Adrenal gland (tissue), 12 donors: ENCODE measurements around the gene RNF123. TPM values are rescaled to one million over a fixed set of nuclear protein-coding genes. Genes with fewer than 3 reads are reported as not detected.

Experiments used
- DNase-seq, 7 donors: peaks; one replicate each; pipeline ENCODE4 v3.0.0-alpha.2; 2019 to 2020
- H3K27ac ChIP-seq, 5 donors: fragments of 200-600 bp; sonication (generic) in 4 of 5; 1 replicate in 3 of 5; 2 replicates in 2 of 5; pipeline versions ENCODE4 v1.5.1 to v1.8.0; 2016 to 2020; ENCODE audit warnings: mild to moderate bottlenecking in 1 of 5
- H3K27me3 ChIP-seq: fragments of 200-600 bp; 2 replicates; pipeline ENCODE4 v1.8.0; 2021
- H3K36me3 ChIP-seq, 2 donors: fragments of 200-600 bp; replicated peaks in 1 of 2; 1 replicate in 1 of 2; 2 replicates in 1 of 2; pipeline versions ENCODE4 v1.5.1 to v1.8.0; 2018 to 2022
- H3K4me1 ChIP-seq, 2 donors: fragments of 200-600 bp; replicated peaks in 1 of 2; 1 replicate in 1 of 2; 2 replicates in 1 of 2; pipeline versions ENCODE4 v1.5.1 to v1.8.0; 2018 to 2021
- H3K4me3 ChIP-seq, 4 donors: fragments of 200-600 bp; sonication (generic) in 3 of 4; one replicate each; pipeline ENCODE4 v1.5.1; 2016 to 2018
- H3K9me3 ChIP-seq, 3 donors: fragments of 200-600 bp; sonication (generic) in 1 of 3; replicated peaks in 1 of 3; 1 replicate in 2 of 3; 2 replicates in 1 of 3; pipeline versions ENCODE4 v1.5.1 to v1.8.0; 2016 to 2021
- POLR2A ChIP-seq, 2 donors: fragments of 450-650 bp; IDR thresholded peaks; one replicate each; pipeline ENCODE4 v1.6.1; 2017; ENCODE audit warnings: antibody characterized with exemption in 2 of 2, mild to moderate bottlenecking in 2 of 2, moderate library complexity in 1 of 2
- WGBS, 4 donors: extraction: QIAGEN DNeasy Blood & Tissue Kit in 2 of 4; methylation state at CpG; one replicate each; pipeline versions ENCODE4 v1.1.5 to v1.1.7; 2013 to 2017; 5-methylcytosine and 5-hydroxymethylcytosine counted together
- intact Hi-C, 2 donors: fragments of 100-400 bp; cut with DNase I; formaldehyde crosslinking; loops; one replicate each; pipeline versions ENCODE4 v1.14.1 to v1.15.0; 2022 to 2023
- polyA plus RNA-seq, 3 donors: library from polyadenylated mRNA; stranded (reverse); fragments of 200-250 nt in 2 of 3; fragments of 350-450 nt in 1 of 3; fragmentation: Illumina TruSeq in 1 of 3; extraction: RNeasy Lipid Tissue Mini Kit (QIAGEN cat#74804) in 1 of 3; gene quantifications; one replicate each; pipeline ENCODE4 v1.2.3, GENCODE V29; 2013 to 2014
- total RNA-seq, 9 donors: library from RNA; depleted of rRNA in 4 of 9; stranded (reverse); fragments of >200 nt in 4 of 9; fragments of 120-200 nt in 1 of 9; fragmentation: NEBNext Ultra II Directional in 1 of 9; extraction: Animal tissue kit (Norgen Biotek cat#: 25700) in 1 of 9; gene quantifications; one replicate each; pipeline versions ENCODE4 v1.1.0 to v1.2.4, GENCODE V29; 2013 to 2023
- TF ChIP-seq, protein P1 (sequence below), 6 experiments: fragments of 450-650 bp in 4 of 6; fragments of 200-600 bp in 2 of 6; sonication (generic) in 1 of 6; IDR thresholded peaks; 1 replicate in 5 of 6; 2 replicates in 1 of 6; pipeline versions ENCODE4 v1.5.1 to v1.8.0; 2016 to 2021; ENCODE audit warnings: antibody characterized with exemption in 6 of 6, mild to moderate bottlenecking in 2 of 6, moderate library complexity in 1 of 6
- donor health status: healthy with polysubstance abuse.
- donor health status: Bipolar disorder and iron deficiency.
- donor health status: DM: yes; HTN: yes; CAD: no.
- donor health status: DM: no; HTN: no; CAD: no.
- donor health status: DM: no; HTN: no; CAD: no.
- donor health status: DM: yes; HTN: yes; CAD: no.

Gene RNF123
- total and polyA plus RNA-seq, 12 donors, result 19.5 to 62.3 (median 38.3) TPM

DNA sequence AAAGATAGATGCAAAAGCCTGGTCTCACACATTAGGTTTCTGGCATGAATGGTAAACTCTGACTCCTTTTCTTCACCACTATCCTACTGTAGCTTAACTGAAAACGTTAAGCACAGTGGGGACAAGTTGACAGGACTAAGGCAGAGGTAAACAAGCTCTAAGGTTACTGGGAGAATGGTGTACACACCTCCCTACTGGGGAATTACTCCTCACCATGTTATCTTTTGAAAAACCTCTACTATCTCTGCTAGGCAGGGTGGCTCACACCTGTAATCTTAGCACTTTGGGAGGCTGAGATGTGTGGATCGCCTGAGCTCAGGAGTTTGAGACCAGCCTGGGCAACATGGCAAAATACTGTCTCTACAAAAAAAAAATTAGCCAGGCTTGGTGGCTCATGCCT is 67.8 kb downstream of the RNF123 start:
- 73 to 82% (median 80%) methylated on average over 2 of the region's 2 CpGs for WGBS, 4 donors
- no peak overlapping the region for H3K27ac ChIP-seq
- no peaks in the 10 kb centered on the region for H3K27me3 ChIP-seq
- intact Hi-C loops, result no loop called here
- DNase-seq, result no peak
- H3K36me3 ChIP-seq, result no peaks in the 10 kb centered on the region
- H3K4me3 ChIP-seq, result no peak overlapping the region
- TF ChIP-seq, protein P1, sequence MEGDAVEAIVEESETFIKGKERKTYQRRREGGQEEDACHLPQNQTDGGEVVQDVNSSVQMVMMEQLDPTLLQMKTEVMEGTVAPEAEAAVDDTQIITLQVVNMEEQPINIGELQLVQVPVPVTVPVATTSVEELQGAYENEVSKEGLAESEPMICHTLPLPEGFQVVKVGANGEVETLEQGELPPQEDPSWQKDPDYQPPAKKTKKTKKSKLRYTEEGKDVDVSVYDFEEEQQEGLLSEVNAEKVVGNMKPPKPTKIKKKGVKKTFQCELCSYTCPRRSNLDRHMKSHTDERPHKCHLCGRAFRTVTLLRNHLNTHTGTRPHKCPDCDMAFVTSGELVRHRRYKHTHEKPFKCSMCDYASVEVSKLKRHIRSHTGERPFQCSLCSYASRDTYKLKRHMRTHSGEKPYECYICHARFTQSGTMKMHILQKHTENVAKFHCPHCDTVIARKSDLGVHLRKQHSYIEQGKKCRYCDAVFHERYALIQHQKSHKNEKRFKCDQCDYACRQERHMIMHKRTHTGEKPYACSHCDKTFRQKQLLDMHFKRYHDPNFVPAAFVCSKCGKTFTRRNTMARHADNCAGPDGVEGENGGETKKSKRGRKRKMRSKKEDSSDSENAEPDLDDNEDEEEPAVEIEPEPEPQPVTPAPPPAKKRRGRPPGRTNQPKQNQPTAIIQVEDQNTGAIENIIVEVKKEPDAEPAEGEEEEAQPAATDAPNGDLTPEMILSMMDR (IDR thresholded peaks at IDR 0.05), result no peak
- no peak for TF ChIP-seq POLR2A (IDR thresholded peaks at IDR 0.05)
- peaks cover 7 to 31% of the 10 kb centered on the region in 2 donors for H3K4me1 ChIP-seq
- no peaks in the 10 kb centered on the region for H3K9me3 ChIP-seq

DNA sequence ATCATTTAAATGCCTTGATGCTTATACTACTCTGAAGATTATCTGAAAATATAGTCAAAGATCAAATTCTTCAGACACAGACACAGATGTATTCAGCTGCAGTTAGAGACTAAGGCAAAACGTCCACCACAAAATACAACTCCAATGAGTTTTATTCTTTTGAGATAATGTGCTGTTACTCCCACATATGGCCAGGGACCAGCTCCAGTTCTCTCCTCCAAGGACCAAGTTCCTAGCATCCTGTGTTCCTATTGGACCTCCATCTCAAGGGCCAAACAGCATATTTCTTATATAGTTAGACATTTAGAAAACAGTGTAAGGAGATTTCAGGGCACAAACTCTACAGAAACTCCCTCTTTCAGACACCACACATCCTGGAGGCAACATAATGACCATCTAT is 69.9 kb downstream of the RNF123 start:
- TF ChIP-seq, protein P1 (IDR thresholded peaks at IDR 0.05), result no peak
- no peak for TF ChIP-seq POLR2A (IDR thresholded peaks at IDR 0.05)
- Histone ChIP-seq H3K4me3 (no peak overlapping the region), H3K4me1 (peaks cover under 1 to 20% of the 10 kb centered on the region in 2 donors), H3K27me3 (no peaks in the 10 kb centered on the region), H3K36me3 (no peaks in the 10 kb centered on the region), H3K27ac (no peak overlapping the region), H3K9me3 (no peaks in the 10 kb centered on the region)
- DNase-seq, result no peak
- intact Hi-C loops, result no loop called here
- 17 to 35% (median 29%) methylated on average over 1 of the region's 1 CpG for WGBS, 4 donors

DNA sequence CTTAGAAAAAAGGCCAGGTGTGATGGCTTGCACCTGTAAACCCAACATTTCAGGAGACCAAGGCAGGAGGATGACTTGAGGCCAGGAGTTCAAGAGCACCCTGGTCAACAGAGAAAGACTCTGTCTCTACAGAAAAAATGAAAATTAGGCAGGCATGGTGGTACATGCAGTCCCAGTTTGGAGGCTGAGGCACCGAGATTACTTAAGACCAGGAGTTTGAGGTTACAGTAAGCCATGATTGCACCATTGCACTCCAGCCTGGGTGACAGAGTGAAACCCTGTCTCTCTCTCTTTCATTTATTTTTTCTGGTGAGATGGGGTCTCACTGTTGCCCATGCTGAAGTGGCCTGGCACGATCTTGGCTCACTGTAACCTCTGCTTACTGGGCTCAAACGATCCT is 72.3 kb downstream of the RNF123 start:
- no peaks in the 10 kb centered on the region for H3K36me3 ChIP-seq
- 88 to 92% (median 90%) methylated on average over 3 of the region's 3 CpGs for WGBS, 4 donors
- no peaks in the 10 kb centered on the region for H3K27me3 ChIP-seq
- no peak overlapping the region for H3K4me3 ChIP-seq
- TF ChIP-seq, protein P1 (IDR thresholded peaks at IDR 0.05), result no peak
- no peak for TF ChIP-seq POLR2A (IDR thresholded peaks at IDR 0.05)
- no peak overlapping the region for H3K27ac ChIP-seq
- intact Hi-C loops, result no loop called here
- no peak for DNase-seq
- H3K9me3 ChIP-seq, result no peaks in the 10 kb centered on the region
- no peaks in the 10 kb centered on the region for H3K4me1 ChIP-seq

DNA sequence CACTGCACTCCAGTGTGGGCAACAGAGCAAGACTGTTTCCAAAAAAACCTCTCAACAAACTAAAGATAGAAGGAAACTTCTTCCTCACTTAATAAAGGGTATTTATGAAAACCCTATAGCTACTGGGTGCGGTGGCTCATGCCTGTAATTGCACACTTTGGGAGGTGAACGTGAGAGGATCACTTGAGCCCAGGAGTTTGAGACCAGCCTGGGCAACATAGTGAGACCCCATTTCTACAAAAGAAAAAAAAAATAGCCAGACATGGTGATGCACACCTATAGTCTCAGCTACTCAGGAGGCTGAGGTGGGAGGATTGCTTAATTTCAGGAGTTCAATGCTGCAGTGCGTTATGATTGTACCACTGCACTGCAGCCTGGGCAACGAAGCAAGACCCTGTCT is 74.6 kb downstream of the RNF123 start:
- TF ChIP-seq, protein P1 (IDR thresholded peaks at IDR 0.05), result no peak
- TF ChIP-seq POLR2A (IDR thresholded peaks at IDR 0.05), result no peak
- Histone ChIP-seq H3K4me3 (no peak overlapping the region), H3K36me3 (no peaks in the 10 kb centered on the region), H3K27ac (no peak overlapping the region), H3K4me1 (no peaks in the 10 kb centered on the region), H3K9me3 (no peaks in the 10 kb centered on the region), H3K27me3 (no peaks in the 10 kb centered on the region)
- intact Hi-C loops, result no loop called here
- WGBS, 4 donors, result 97 to 99% (median 98%) methylated on average over 4 of the region's 4 CpGs
- no peak for DNase-seq
